ENCODE measurements around the gene PRKCD. TPM values are rescaled to one million over a fixed set of nuclear protein-coding genes. Genes with fewer than 3 reads are reported as not detected.

PRKCD gene
- total RNA-seq, 1 donor from 2014 or later: 5.4 TPM

- Mint-ChIP-seq H3K27me3 (ENCODE audit: unreplicated experiment) (peaks cover 5% of the 10 kb centered on the region), H3K4me3 (ENCODE audit: unreplicated experiment) (no peak overlapping the region), H3K36me3 (ENCODE audit: unreplicated experiment) (no peaks in the 10 kb centered on the region), H3K27ac (ENCODE audit: unreplicated experiment) (peak overlapping the region; percentile 55), H3K4me1 (ENCODE audit: low read depth, unreplicated experiment) (peaks cover 14% of the 10 kb centered on the region), H3K9me3 (ENCODE audit: unreplicated experiment) (no peaks in the 10 kb centered on the region)
- no peak for TF ChIP-seq CTCF (IDR thresholded peaks at IDR 0.05; ENCODE audit: partially characterized antibody, unreplicated experiment)
- DNase-seq: no peak
These were observed 81.1 kb downstream of the PRKCD start for GRCh38 chr3:53242155-53242554.

Other genes with a start within 250 kb of the PRKCD start
- gene SFMBT1, start 115.1 kb upstream of the PRKCD start, total RNA-seq (ENCODE audit: unreplicated experiment): 6.5 TPM
- 10.5 TPM for gene RFT1, start 30.8 kb upstream of the PRKCD start, total RNA-seq (ENCODE audit: unreplicated experiment)
- 265 TPM for gene TKT, start 94.8 kb downstream of the PRKCD start, total RNA-seq (ENCODE audit: unreplicated experiment)
- gene DCP1A, start 186.3 kb downstream of the PRKCD start, total RNA-seq (ENCODE audit: unreplicated experiment): 41.6 TPM